HepG2 (cell line): ENCODE measurements around the gene MIR17HG. TPM values are rescaled to one million over a fixed set of nuclear protein-coding genes. Genes with fewer than 3 reads are reported as not detected.

ENCODE experiments used
- AGO2 ChIP-seq: fragments of 200-400 bp; formaldehyde crosslinking; optimal IDR thresholded peaks from 2 replicates; pipeline ENCODE3; 2017; ENCODE audit warnings: mild to moderate bottlenecking, low read depth, low read length, moderate library complexity
- CSRNP1 ChIP-seq: sonication (generic); formaldehyde crosslinking; IDR thresholded peaks from 2 replicates; pipeline ENCODE4 v1.8.1; 2023; ENCODE audit warnings: mild to moderate bottlenecking, missing genetic modification reagents
- FUBP1 ChIP-seq: sonication (generic); formaldehyde crosslinking; IDR thresholded peaks from 2 replicates; pipeline ENCODE4 v1.5.1; 2020; ENCODE audit warnings: missing genetic modification reagents, mild to moderate bottlenecking, borderline replicate concordance
- HNRNPL ChIP-seq: fragments of 200-400 bp; formaldehyde crosslinking; IDR thresholded peaks from 2 replicates; pipeline ENCODE4 v1.6.1; 2017; ENCODE audit warnings: mild to moderate bottlenecking, low read depth, low read length
- HOXA3 ChIP-seq: sonication (generic); formaldehyde crosslinking; IDR thresholded peaks from 2 replicates; pipeline ENCODE4 v1.5.0; 2020; ENCODE audit warnings: missing genetic modification reagents
- KAT7 ChIP-seq: IDR thresholded peaks from 2 replicates; pipeline ENCODE4 v1.6.1; 2018; ENCODE audit warnings: borderline replicate concordance, missing compliant biosample characterization
- MBD4 ChIP-seq: IDR thresholded peaks from 2 replicates; pipeline ENCODE4 v1.6.1; 2012; ENCODE audit warnings: low read length, inconsistent platforms, borderline replicate concordance
- NFE2 ChIP-seq: sonication (generic); formaldehyde crosslinking; IDR thresholded peaks from 2 replicates; pipeline ENCODE4 v1.4.0; 2020; ENCODE audit warnings: missing genetic modification reagents
- NONO ChIP-seq, 2 experiments: fragments of 450-650 bp in 1 of 2; sonication (generic) in 1 of 2; formaldehyde crosslinking in 1 of 2; IDR thresholded peaks in 1 of 2; conservative IDR thresholded peaks in 1 of 2; 2 replicates each; pipeline versions ENCODE4 v1.6.1 to v1.8.0; 2017 to 2022; ENCODE audit warnings: mild to moderate bottlenecking in 1 of 2, missing genetic modification reagents in 1 of 2, moderate library complexity in 1 of 2
- PAXIP1 ChIP-seq: sonication (generic); formaldehyde crosslinking; conservative IDR thresholded peaks from 2 replicates; pipeline ENCODE4 v1.4.0; 2020; ENCODE audit warnings: mild to moderate bottlenecking, missing genetic modification reagents, moderate library complexity
- POLR2A ChIP-seq, 2 experiments: IDR thresholded peaks; 2 replicates each; pipeline ENCODE4 v1.6.1; 2011; ENCODE audit warnings: low read depth in 2 of 2, low read length in 2 of 2, mild to moderate bottlenecking in 1 of 2, moderate library complexity in 1 of 2; ENCODE audit not compliant: insufficient read depth in 1 of 2
- RARA ChIP-seq: IDR thresholded peaks from 2 replicates; pipeline ENCODE4 v1.6.1; 2016; ENCODE audit warnings: missing genetic modification reagents, missing compliant biosample characterization
- RBFOX2 ChIP-seq: fragments of 200-400 bp; formaldehyde crosslinking; IDR thresholded peaks from 2 replicates; pipeline ENCODE4 v1.6.1; 2017; ENCODE audit warnings: low read depth, mild to moderate bottlenecking, low read length
- RBM22 ChIP-seq: fragments of 200-400 bp; formaldehyde crosslinking; optimal IDR thresholded peaks from 2 replicates; pipeline ENCODE3; 2017; ENCODE audit warnings: mild to moderate bottlenecking, low read length, moderate library complexity
- SRSF4 ChIP-seq: fragments of 200-400 bp; formaldehyde crosslinking; IDR thresholded peaks from one replicate; pipeline ENCODE4 v1.6.1; 2018; ENCODE audit warnings: mild to moderate bottlenecking, low read depth, low read length, moderate library complexity; ENCODE audit not compliant: poor library complexity, severe bottlenecking
- TMF1 ChIP-seq: sonication (generic); formaldehyde crosslinking; IDR thresholded peaks from 2 replicates; pipeline ENCODE4 v1.8.1; 2022; ENCODE audit warnings: low read depth, missing genetic modification reagents
- ZNF160 ChIP-seq: sonication (generic); formaldehyde crosslinking; IDR thresholded peaks from 2 replicates; pipeline ENCODE4 v1.8.0; 2022; ENCODE audit warnings: mild to moderate bottlenecking, inconsistent platforms, missing genetic modification reagents
- ZNF350 ChIP-seq: sonication (generic); formaldehyde crosslinking; IDR thresholded peaks from 2 replicates; pipeline ENCODE4 v1.4.0; 2020; ENCODE audit warnings: mild to moderate bottlenecking, low read depth, missing genetic modification reagents, borderline replicate concordance
- ZNF567 ChIP-seq: sonication (generic); formaldehyde crosslinking; IDR thresholded peaks from 2 replicates; pipeline ENCODE4 v1.8.1; 2023; ENCODE audit warnings: mild to moderate bottlenecking, missing genetic modification reagents, borderline replicate concordance
- ZSCAN9 ChIP-seq: IDR thresholded peaks from 2 replicates; pipeline ENCODE4 v1.6.1; 2016; ENCODE audit warnings: borderline replicate concordance
- polyA plus RNA-seq, 8 experiments: library from polyadenylated mRNA; depleted of rRNA in 3 of 8; stranded (reverse) in 7 of 8; unstranded in 1 of 8; fragments of >200 nt; fragmentation: Illumina TruSeq in 4 of 8; extraction: Trizol in 4 of 8; gene quantifications; 2 replicates each; pipeline versions ENCODE4 v1.2.1 to v1.2.3, GENCODE V29; 2011 to 2016; ENCODE audit warnings: low read depth in 4 of 8, missing spikeins in 1 of 8, mixed read lengths in 1 of 8; ENCODE audit not compliant: insufficient read depth in 1 of 8
- total RNA-seq, 5 experiments: library from RNA; depleted of rRNA; stranded (reverse); fragments of >200 nt; fragmentation: Illumina TruSeq; extraction: Trizol; gene quantifications; 2 replicates each; pipeline ENCODE4 v1.2.3, GENCODE V29; 2016; ENCODE audit warnings: low read depth in 1 of 5
- TF ChIP-seq, protein P1 (sequence below): IDR thresholded peaks from 2 replicates; pipeline ENCODE4 v1.6.1; 2016; ENCODE audit warnings: missing genetic modification reagents, missing compliant biosample characterization

The MIR17HG gene
- total and polyA plus RNA-seq, 2 of the 13 experiments (the other 11 are each of a cell fraction or from before 2014, with no cell fraction given) = 2.5 to 12.3 TPM

- TF ChIP-seq FUBP1 = 0 out of 2 replicates have a peak, but pooled peaks have one; percentile 4
- TF ChIP-seq TMF1 (CRISPR knock-in tag) = no peak
- TF ChIP-seq RARA (CRISPR knock-in tag) = no peak
- 0 out of 2 replicates have a peak, but pooled peaks have one; percentile 2 for TF ChIP-seq PAXIP1 (CRISPR knock-in tag)
- TF ChIP-seq SRSF4 = no peak
- TF ChIP-seq MBD4 = 0 out of 2 replicates have a peak, but pooled peaks have one; percentile 20
- no peak for TF ChIP-seq CSRNP1 (CRISPR knock-in tag)
- no peak for TF ChIP-seq ZSCAN9
- TF ChIP-seq HNRNPL = no peak
- TF ChIP-seq NONO (IDR thresholded peaks at IDR 0.05) = no peak
- 0 out of 2 replicates have a peak, but pooled peaks have one; percentile 7 for TF ChIP-seq NONO (CRISPR knock-in tag; conservative IDR thresholded peaks at IDR 0.05)
- no peak for TF ChIP-seq NFE2
- no peak for TF ChIP-seq HOXA3 (CRISPR knock-in tag)
- TF ChIP-seq POLR2A (IDR thresholded peaks at IDR 0.05; ENCODE audit: insufficient read depth in 1 of 2, low read depth in 2 of 2, low read length in 2 of 2) = peak in 1 of 2 experiments; percentile 41; a peak in 2 of 4 replicates
- no peak for TF ChIP-seq KAT7
- TF ChIP-seq ZNF567 (CRISPR knock-in tag) = no peak
- TF ChIP-seq, protein P1, sequence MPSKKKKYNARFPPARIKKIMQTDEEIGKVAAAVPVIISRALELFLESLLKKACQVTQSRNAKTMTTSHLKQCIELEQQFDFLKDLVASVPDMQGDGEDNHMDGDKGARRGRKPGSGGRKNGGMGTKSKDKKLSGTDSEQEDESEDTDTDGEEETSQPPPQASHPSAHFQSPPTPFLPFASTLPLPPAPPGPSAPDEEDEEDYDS = no peak
- no peak for TF ChIP-seq ZNF160 (CRISPR knock-in tag)
- no peak for TF ChIP-seq ZNF350 (CRISPR knock-in tag)
- TF ChIP-seq RBM22 = peak; percentile 94
- TF ChIP-seq RBFOX2 = peak; percentile 45; the same call in 1 of the 2 replicates
- TF ChIP-seq AGO2 = peak; percentile 91
These were observed 10.3 kb downstream of the MIR17HG start (continued) for GRCh38 chr13:91357613-91358386.
